Measurements from ENCODE around the gene ZNF595. TPM values are rescaled to one million over a fixed set of nuclear protein-coding genes. Genes with fewer than 3 reads are reported as not detected.
"Not testable (repeated sequence)": the region's sequence is repeated elsewhere in the genome, so short reads cannot be mapped to it uniquely, and the experiment has no call there.

ZNF595 gene
- total RNA-seq, 2 experiments from 2014 or later, result 13.5 to 14.4 TPM

DNA sequence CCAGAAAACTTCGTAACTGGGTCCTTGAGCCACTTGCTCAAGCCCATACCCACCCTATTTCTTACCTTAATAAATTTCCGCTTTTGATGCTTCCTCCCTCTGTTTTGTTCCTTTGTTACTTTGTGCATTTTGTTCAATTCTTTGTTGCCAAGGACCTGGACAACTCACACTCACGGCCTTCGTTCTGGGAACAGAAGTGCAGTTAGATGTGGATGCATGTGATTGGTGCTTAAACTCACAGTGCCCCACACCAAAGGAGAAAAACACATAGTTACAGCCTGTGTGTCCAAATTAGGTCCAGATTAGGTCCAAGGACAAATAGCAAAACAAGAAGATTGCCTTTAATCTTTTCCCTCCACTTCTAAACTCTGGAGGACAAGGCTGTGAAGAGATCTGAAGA, 1.9 kb upstream of the ZNF595 start:
- H3K36me3 Mint-ChIP-seq, H3K4me3 Mint-ChIP-seq, H3K27me3 Mint-ChIP-seq, H3K4me1 Mint-ChIP-seq, DNase-seq, H3K9me3 Mint-ChIP-seq, H3K27ac Mint-ChIP-seq: not testable (repeated sequence)

GRCh38 chr4:51655-52277, 1.4 kb upstream of the ZNF595 start:
- not testable (repeated sequence) for H3K9me3 Mint-ChIP-seq, H3K27me3 Mint-ChIP-seq, H3K27ac Mint-ChIP-seq, H3K4me1 Mint-ChIP-seq, H3K4me3 Mint-ChIP-seq, H3K36me3 Mint-ChIP-seq
- DNase-seq, result peak; percentile 46

DNA sequence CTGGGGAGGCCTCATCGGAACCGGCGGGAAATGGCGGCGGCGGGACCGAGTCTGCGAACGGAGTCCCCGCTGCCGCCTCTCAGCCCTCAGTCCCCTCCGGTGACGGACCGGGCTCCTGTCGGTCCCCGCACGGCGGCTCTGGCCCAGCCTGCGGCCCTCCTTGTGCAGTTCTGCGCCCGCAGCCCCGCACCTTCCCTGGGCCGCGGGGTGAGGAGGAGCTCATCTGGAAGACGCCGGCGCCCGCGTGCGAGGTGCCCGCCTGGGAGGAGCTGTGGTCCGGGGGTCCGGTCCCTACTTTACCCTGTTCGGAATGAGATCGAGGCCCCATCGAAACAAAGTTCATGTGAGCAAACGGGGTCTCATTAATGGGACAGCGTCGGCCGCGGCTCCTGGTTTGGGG, 400 bp downstream of the ZNF595 start:
- not testable (repeated sequence) for H3K27ac Mint-ChIP-seq, H3K36me3 Mint-ChIP-seq, H3K4me3 Mint-ChIP-seq, DNase-seq, H3K4me1 Mint-ChIP-seq, H3K27me3 Mint-ChIP-seq, H3K9me3 Mint-ChIP-seq

DNA sequence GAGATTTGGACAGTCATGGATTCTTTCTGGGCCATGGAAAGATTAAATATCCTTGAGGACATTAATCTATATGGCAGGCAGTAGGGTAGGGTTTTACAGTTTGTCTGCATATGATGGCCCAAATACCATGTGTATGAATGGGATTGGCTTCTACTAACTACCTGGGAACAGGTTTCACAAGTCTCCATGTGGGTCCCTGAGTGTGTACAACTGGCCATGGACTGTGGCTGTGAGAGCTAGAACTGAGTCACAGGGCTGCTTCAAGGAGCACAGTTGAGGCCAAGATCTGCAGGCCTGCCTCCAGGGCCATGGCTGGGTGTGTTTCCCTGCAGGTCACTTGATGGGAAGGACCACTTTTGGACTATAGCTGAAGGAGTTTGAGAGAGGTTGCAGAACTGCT, 11.6 kb downstream of the ZNF595 start:
- Mint-ChIP-seq H3K9me3 (peaks cover 12% of the 10 kb centered on the region), H3K36me3 (peaks cover 19% of the 10 kb centered on the region)
- H3K4me1 Mint-ChIP-seq, H3K27ac Mint-ChIP-seq, H3K27me3 Mint-ChIP-seq, H3K4me3 Mint-ChIP-seq, DNase-seq: not testable (repeated sequence)

DNA sequence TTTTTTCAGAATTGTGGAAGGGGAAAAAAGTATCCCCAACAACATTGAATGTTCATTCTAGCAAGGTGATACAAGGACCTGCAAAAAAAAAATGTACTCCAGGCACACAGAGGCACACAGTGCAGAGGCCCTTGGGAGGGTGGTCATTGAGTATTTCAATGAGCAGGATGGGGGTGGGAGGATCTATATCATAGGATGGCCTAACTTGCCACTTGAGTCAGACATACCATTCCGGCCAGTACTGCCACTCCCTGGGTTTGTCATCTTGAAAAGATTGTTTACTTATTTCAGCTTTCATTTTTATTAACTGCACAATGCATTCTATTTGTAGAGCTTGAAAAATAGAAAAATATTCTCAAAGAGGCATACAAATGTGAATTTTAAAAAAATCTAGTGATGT, 18.7 kb downstream of the ZNF595 start:
- no peak overlapping the region for H3K4me3 Mint-ChIP-seq
- H3K9me3 Mint-ChIP-seq, result peaks cover 55% of the 10 kb centered on the region
- peaks cover 76% of the 10 kb centered on the region for H3K36me3 Mint-ChIP-seq
- no peak overlapping the region for H3K27ac Mint-ChIP-seq
- DNase-seq, result no peak
- H3K4me1 Mint-ChIP-seq, result peaks cover 2% of the 10 kb centered on the region
- no peaks in the 10 kb centered on the region for H3K27me3 Mint-ChIP-seq

DNA sequence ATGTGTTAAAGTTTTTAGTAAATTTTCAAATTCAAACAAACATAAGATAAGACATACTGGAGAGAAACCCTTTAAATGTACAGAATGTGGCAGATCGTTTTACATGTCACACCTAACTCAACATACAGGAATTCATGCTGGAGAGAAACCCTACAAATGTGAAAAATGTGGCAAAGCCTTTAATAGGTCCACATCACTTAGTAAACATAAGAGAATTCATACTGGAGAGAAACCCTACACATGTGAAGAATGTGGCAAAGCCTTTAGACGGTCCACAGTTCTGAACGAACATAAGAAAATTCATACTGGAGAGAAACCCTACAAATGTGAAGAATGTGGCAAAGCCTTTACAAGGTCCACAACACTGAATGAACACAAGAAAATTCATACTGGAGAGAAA, 32.8 kb downstream of the ZNF595 start:
- Mint-ChIP-seq H3K4me1 (no peaks in the 10 kb centered on the region), H3K4me3 (no peak overlapping the region), H3K27ac (no peak overlapping the region), H3K9me3 (peaks cover 53% of the 10 kb centered on the region), H3K27me3 (no peaks in the 10 kb centered on the region), H3K36me3 (peaks cover 75% of the 10 kb centered on the region)
- DNase-seq, result no peak

GRCh38 chr4:86559-87324, 33.6 kb downstream of the ZNF595 start:
- H3K27ac Mint-ChIP-seq, H3K4me1 Mint-ChIP-seq, H3K27me3 Mint-ChIP-seq, H3K4me3 Mint-ChIP-seq, DNase-seq: not testable (repeated sequence)
- H3K36me3 Mint-ChIP-seq, result peaks cover 72% of the 10 kb centered on the region
- H3K9me3 Mint-ChIP-seq, result peaks cover 55% of the 10 kb centered on the region

DNA sequence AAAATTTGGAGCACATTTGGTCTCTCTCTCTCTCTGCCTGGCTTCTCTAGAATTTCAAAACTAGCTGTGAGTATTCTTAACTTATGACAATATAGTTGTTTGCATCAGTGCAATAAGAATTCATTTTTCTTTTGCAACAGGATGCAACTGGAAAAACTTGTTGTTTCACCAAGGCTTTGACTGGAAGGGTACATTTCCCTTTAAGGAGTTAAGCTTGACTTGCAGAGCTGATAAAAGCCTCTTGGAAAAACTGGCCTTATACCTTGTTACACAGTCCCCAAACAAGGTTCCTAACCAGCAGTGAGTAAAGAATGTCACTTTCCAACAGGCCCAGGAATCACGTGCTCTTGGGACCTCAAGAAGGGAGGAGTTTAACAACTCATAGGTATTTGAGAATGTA, 45.3 kb downstream of the ZNF595 start:
- H3K27ac Mint-ChIP-seq, result no peak overlapping the region
- H3K9me3 Mint-ChIP-seq, result peaks cover 44% of the 10 kb centered on the region
- no peak overlapping the region for H3K4me3 Mint-ChIP-seq
- H3K36me3 Mint-ChIP-seq, result peaks cover 13% of the 10 kb centered on the region
- DNase-seq, result no peak
- H3K4me1 Mint-ChIP-seq, result no peaks in the 10 kb centered on the region
- no peaks in the 10 kb centered on the region for H3K27me3 Mint-ChIP-seq

DNA sequence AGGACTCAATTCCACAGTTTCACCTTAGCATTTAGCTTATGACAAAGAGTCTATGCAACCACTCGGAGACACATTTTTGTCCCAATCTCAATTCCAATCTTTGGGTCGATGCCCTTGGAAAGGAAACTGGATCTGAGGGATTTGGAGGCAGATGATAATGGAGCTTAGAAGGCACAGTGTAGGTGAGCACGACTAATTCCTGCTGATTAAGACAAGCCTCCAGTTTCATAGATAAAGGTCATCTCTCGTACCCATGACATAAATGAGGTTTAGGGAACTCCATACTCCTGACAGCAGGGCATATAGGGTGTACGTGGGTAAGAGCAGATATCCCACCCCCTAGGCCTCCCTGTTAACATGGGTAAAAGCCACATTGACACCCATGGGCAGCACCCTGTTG, 46.7 kb downstream of the ZNF595 start:
- Mint-ChIP-seq H3K27ac (no peak overlapping the region), H3K27me3 (peaks cover 4% of the 10 kb centered on the region), H3K9me3 (peaks cover 39% of the 10 kb centered on the region), H3K36me3 (peaks cover 13% of the 10 kb centered on the region), H3K4me3 (no peak overlapping the region), H3K4me1 (no peaks in the 10 kb centered on the region)
- no peak for DNase-seq

- peaks cover 47% of the 10 kb centered on the region for H3K36me3 Mint-ChIP-seq
- no peak overlapping the region for H3K4me3 Mint-ChIP-seq
- H3K9me3 Mint-ChIP-seq, result peaks cover 62% of the 10 kb centered on the region
- H3K4me1 Mint-ChIP-seq, result no peaks in the 10 kb centered on the region
- H3K27me3 Mint-ChIP-seq, result peaks cover 43% of the 10 kb centered on the region
- no peak for DNase-seq
- H3K27ac Mint-ChIP-seq, result no peak overlapping the region
Observed at GRCh38 chr4:107083-107443, 53.9 kb downstream of the ZNF595 start.

- H3K4me1 Mint-ChIP-seq, result no peaks in the 10 kb centered on the region
- H3K27ac Mint-ChIP-seq, result no peak overlapping the region
- H3K27me3 Mint-ChIP-seq, result peaks cover 43% of the 10 kb centered on the region
- peaks cover 62% of the 10 kb centered on the region for H3K9me3 Mint-ChIP-seq
- H3K4me3 Mint-ChIP-seq, result no peak overlapping the region
- DNase-seq, result peak; percentile 5
- H3K36me3 Mint-ChIP-seq, result peaks cover 45% of the 10 kb centered on the region
Observed at GRCh38 chr4:107444-108429, 54.6 kb downstream of the ZNF595 start.

GRCh38 chr4:112771-113170, 59.6 kb downstream of the ZNF595 start:
- Mint-ChIP-seq H3K27me3 (peaks cover 28% of the 10 kb centered on the region), H3K9me3 (peaks cover 51% of the 10 kb centered on the region), H3K27ac (no peak overlapping the region)

DNA sequence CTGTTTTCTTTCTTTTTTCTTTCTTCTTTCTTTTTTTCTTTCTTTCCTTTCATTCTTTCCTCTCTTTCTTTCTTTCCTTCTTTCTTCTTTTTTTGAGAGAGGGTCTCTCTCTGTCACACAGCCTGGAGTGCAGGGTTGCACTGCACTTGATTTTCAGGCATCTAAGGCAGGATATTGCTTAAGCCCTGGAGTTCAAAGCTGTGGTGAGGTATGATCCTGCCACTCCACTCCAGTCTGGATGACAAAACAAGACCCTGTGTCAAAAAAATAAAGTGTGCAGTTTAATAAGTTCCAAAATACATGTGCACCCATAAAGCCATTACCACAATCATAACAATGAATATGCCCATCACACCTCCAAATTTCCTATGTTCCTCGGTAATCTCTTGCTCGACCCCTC, 60.6 kb downstream of the ZNF595 start:
- no peak for DNase-seq
- Mint-ChIP-seq H3K4me3 (no peak overlapping the region), H3K4me1 (peaks cover 2% of the 10 kb centered on the region), H3K36me3 (peaks cover 22% of the 10 kb centered on the region), H3K9me3 (peaks cover 46% of the 10 kb centered on the region), H3K27ac (no peak overlapping the region), H3K27me3 (peaks cover 18% of the 10 kb centered on the region)

More at GRCh38 chr4:112771-113170, 59.6 kb downstream of the ZNF595 start:
- Mint-ChIP-seq H3K4me1 (peaks cover 2% of the 10 kb centered on the region), H3K36me3 (peaks cover 31% of the 10 kb centered on the region), H3K4me3 (no peak overlapping the region)
- no peak for DNase-seq

- Mint-ChIP-seq H3K27me3 (peaks cover 14% of the 10 kb centered on the region), H3K4me1 (peaks cover 2% of the 10 kb centered on the region), H3K27ac (no peak overlapping the region), H3K36me3 (peaks cover 18% of the 10 kb centered on the region), H3K9me3 (peaks cover 42% of the 10 kb centered on the region), H3K4me3 (no peak overlapping the region)
- DNase-seq, result no peak
Observed at GRCh38 chr4:114149-114548, 61.0 kb downstream of the ZNF595 start.

- Mint-ChIP-seq H3K4me1 (peaks cover 8% of the 10 kb centered on the region), H3K27ac (no peak overlapping the region), H3K9me3 (peaks cover 29% of the 10 kb centered on the region), H3K27me3 (no peaks in the 10 kb centered on the region), H3K36me3 (peaks cover 12% of the 10 kb centered on the region), H3K4me3 (no peak overlapping the region)
- no peak for DNase-seq
Observed at GRCh38 chr4:116499-116898, 63.4 kb downstream of the ZNF595 start.

Measured in activated naive CD8-positive, alpha-beta T cell treated with anti-CD3 and anti-CD28 coated beads for 36 hours (primary cell).